Fibroblast of peridontal ligament (primary cell): Measurements from ENCODE around the gene MICA.
A peak's percentile ranks its signal among the peaks of the same experiment; 100 is the strongest.
"Not testable (repeated sequence)": the region's sequence is repeated elsewhere in the genome, so short reads cannot be mapped to it uniquely, and the experiment has no call there.

Source experiments
- DNase-seq: peaks from one replicate; pipeline ENCODE4 v3.0.0-alpha.2; 2010; ENCODE audit errors: extremely low read depth

MICA gene

GRCh38 chr6:31412506-31412905, 9.1 kb downstream of the MICA start:
- DNase-seq, result no peak

DNA sequence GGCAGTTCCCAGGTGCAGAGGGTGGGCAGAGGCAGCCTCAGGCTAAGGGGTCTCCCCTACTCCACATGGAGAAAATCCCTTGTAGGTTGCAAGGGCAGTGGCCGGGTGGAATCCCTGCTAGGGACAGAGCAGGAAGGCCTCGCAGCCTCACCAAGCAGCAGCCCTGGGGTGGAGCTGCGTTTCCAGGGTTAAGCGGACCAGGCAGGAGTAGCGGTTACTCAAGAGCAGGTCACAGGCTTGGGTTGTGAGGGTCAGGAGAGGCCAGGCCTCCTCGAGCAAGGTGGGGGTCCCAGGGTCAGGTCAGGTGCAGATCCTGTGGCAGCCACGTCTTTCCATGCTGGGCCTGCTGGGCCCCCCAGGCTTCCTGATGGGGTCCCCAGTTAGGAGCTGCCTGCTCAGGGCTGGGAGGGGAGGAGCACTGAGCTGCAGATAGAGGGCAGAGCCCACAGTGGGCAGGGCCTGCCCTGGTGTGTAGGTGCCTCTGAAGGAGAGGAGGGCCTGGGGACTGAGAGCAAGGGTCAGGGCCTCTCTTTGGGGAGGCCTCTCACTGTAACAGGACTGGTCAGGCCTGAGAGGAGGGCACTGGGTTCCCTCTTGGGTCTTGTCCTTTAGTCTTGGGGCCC, 10.9 kb downstream of the MICA start:
- not testable (repeated sequence) for DNase-seq

DNA sequence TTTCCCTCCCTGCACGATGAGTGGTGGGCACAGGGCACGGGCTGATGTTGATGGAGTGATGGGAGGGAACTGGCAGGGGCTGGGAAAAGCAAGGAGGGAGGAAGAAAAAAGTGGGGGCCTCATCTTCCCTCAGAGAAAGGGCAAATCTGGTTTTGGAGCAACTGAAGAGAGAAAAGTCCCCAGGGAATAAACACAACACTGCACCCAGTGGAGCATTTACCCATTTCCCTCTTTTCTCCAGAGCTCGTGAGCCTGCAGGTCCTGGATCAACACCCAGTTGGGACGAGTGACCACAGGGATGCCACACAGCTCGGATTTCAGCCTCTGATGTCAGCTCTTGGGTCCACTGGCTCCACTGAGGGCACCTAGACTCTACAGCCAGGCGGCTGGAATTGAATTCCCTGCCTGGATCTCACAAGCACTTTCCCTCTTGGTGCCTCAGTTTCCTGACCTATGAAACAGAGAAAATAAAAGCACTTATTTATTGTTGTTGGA, 11.4 kb downstream of the MICA start:
- no peak for DNase-seq

- DNase-seq, result no peak
Measured at GRCh38 chr6:31416394-31417014, 13.1 kb downstream of the MICA start.

- DNase-seq, result no peak
Measured at GRCh38 chr6:31418251-31418650, 14.9 kb downstream of the MICA start.

DNA sequence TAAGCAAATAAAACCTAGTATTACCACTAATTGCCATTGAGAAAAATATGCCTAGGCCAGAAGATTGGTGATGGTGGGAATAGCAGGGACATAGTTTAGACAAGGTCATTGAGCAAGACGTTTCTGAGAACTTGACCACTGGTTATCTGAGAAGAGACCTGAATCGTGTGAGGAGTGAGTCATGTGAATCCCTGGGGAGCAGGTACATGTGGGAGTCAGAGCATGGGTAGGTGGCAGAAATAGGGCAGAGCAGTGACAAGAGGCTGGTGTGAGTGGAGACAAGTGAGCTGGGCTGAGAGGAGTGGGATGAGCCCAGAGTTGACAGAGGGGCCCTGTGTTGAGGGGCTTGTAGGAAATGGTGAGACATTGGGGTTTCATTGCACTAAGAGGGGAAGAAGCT, 16.4 kb downstream of the MICA start:
- DNase-seq, result no peak

- no peak for DNase-seq
Measured at GRCh38 chr6:31420546-31420945, 17.2 kb downstream of the MICA start.

- DNase-seq, result no peak
Measured at GRCh38 chr6:31422587-31422986, 19.2 kb downstream of the MICA start.

DNA sequence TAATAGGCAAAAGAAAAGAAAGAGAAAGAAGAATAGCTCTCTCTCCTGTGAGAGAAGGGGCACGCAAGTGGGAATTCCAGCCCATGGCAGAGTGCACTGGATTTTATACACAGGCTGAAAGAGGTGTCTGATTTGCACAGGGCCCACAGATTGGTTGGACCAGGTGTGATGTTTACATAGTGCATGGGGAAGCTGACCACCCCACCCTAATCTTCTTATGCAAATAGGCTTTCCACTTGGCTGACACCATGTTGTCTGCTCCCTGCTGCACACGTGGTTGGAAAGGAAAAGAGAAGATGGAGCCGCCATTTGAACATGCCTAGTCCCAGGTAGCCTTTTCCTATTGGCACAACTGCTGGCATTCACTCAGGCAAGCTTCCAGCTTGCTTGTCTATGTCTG, 20.2 kb downstream of the MICA start:
- DNase-seq, result no peak

- DNase-seq, result no peak
Measured at GRCh38 chr6:31426395-31427354, 23.3 kb downstream of the MICA start.

- DNase-seq, result no peak
Measured at GRCh38 chr6:31430449-31430848, 27.1 kb downstream of the MICA start.

DNA sequence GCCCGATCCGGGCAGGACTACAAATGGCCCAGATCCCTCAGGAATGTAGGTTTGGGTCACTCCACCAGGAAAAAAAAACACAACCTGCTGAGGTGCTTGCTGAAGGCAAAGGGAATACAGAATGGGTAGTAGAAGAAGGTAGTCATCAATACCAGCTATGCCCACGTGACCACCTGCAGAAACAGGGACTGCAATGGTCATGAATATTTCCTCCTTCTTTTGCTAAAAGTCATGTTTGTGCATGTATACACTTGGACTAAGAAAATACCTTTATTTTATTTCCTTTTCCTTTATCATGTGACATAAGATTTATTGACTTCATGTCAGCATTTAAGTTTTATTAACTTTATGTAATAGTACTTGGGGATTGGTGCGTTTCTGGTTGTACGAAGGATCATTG, 31.7 kb downstream of the MICA start:
- DNase-seq, result not testable (repeated sequence)

- DNase-seq, result no peak
Measured at GRCh38 chr6:31438222-31438621, 34.8 kb downstream of the MICA start.

GRCh38 chr6:31438677-31439076, 35.3 kb downstream of the MICA start:
- no peak for DNase-seq

DNA sequence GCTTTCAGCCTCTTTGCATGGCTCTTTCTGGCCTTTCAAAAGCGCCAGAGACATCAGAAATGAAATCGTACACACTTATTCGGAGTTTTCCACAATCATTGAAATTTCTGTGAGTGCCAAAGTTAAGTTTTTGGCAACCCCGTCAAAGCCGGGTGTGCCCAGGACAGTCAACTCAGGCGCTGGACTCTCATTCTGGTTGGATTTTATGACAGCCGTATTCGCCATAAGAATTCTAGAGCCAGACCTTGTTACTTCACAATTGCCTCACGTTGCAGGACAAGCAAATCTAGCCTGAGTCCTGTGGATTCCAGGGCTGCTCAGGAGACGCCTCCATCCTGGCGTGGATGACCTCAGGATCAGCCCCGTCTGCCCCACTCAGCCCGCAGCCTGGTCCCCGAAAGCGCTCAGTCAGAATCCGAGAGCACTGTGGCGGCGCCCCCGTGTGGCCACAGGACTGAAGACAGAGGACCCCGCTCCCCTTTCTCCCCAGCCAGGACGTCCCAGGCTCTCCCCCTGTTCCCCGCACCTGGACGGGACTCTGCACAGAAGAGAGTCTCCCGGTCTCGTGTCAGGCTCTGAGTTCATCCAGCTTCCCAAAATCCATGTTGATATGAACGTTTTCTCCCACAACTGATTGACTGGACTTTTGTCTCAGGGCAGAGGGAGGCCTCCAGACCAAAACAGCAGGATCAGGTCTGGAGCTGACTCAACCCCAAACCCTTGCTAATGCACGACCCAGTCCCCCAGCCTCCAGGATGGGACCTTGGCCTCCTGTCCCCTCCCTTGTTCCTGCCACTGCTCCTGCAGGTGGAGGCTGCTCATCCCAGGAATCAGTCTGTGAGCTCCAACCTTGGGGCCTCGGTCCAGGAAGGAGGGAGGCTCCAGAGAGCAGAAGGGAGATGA, 38.2 kb downstream of the MICA start:
- DNase-seq, result peak; percentile 63

DNA sequence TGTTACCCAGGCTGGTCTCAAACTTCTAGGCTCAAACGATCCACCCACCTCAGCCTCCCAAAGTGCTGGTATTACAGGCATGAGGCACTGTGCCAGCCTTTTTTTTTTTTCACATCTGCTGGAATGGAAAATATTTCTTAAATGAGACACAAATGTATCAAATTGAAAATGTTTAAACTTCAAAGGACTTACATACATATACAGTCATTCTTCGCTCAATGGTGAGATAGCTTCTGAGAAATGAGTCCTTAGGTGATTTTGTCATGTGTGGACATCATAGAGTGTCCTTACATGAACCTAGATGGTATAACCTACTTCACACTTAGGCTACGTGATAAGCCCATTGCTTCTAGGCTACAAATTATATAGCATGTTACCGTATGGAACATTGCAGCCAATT, 43.1 kb downstream of the MICA start:
- peak; percentile 39 for DNase-seq

DNA sequence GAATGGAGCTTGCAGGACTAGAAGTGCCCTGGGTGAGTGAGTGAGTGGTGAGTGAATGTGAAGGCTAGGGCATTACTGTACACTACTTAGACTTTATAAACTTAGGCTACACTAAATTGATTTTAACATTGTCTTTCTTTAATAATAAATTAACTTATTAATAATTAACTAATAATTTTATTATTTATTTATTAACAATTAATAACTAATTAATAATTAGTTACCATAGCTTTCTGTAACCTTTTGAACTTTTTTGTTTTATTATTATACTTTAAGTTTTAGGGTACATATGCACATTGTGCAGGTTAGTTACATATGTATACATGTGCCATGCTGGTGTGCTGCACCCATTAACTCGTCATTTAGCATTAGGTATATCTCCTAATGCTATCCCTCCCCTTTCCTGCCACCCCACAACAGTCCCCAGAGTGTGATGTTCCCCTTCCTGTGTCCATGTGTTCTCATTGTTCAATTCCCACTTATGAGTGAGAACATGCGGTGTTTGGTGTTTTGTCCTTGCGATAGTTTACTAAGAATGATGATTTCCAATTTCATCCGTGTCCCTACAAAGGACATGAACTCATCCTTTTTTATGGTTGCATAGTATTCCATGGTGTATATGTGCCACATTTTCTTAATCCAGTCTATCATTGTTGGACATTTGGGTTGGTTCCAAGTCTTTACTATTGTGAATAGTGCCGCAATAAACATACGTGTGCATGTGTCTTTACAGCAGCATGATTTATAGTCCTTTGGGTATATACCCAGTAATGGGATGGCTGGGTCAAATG, 43.8 kb downstream of the MICA start:
- not testable (repeated sequence) for DNase-seq

DNA sequence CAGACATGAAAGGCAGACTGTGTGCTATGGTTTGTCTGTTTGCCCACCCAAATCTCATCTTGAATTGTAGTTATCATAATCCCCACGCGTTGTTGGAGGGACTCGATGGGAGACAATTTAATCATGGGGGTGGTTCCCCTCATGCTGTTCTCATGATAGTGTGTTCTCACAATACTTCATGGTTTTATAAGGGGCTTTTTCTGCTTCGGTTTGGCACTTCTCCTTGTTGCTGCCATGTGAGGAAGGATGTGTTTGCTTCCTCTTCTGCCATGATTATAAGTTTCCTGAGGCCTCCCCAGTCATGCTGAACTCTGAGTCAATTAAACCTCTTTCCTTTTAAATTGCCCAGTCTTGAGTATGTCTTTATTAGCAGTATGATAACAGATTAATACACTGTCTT, 47.4 kb downstream of the MICA start:
- no peak for DNase-seq

DNA sequence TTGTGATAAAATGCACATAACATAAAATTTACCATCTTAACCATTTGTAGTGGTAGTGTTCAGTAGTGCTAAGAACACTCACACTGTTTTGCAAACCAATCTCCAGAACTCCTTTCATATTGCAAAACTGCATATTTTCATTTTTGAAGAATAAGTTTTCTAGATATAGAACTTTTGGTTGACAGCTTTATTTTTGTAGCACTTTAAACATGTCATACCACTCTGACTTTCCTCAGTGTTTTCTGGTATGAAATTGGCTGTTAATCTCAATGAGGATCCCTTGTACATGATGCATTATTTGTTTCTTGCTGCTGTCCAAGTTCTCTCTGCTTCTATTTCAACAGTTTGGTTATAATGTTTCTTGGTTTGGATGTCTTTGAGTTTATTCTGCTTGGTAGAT, 49.5 kb downstream of the MICA start:
- DNase-seq, result no peak

DNA sequence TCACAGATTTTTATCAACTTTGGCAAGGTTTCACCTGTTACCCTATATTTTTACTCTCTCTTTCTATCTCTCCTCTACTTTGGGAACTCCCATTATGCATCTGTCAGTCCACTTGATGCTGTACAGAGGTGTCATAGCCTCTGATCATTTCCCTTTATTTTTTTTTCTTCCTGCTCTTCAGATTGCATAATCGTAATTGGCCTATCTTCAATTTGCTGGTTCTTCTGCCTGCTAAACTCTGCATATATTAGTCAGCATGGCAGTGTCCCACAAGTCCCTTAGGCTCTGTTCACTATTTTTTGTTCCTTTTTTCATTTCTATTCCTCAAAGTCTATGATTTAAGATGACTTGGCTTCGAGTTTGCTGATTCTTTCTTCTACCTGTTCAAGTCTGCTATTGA, 49.9 kb downstream of the MICA start:
- no peak for DNase-seq

GRCh38 chr6:31459864-31460263, 56.5 kb downstream of the MICA start:
- DNase-seq, result not testable (repeated sequence)
